ENCODE results near the gene KIF11. TPM values are rescaled to one million over a fixed set of nuclear protein-coding genes. Genes with fewer than 3 reads are reported as not detected.
A peak's percentile ranks its signal among the peaks of the same experiment; 100 is the strongest.

KIF11 gene
- total and polyA plus RNA-seq, 2 of the 13 experiments (the other 11 are each of a cell fraction or from before 2014, with no cell fraction given): 8.7 to 38.4 TPM

DNA sequence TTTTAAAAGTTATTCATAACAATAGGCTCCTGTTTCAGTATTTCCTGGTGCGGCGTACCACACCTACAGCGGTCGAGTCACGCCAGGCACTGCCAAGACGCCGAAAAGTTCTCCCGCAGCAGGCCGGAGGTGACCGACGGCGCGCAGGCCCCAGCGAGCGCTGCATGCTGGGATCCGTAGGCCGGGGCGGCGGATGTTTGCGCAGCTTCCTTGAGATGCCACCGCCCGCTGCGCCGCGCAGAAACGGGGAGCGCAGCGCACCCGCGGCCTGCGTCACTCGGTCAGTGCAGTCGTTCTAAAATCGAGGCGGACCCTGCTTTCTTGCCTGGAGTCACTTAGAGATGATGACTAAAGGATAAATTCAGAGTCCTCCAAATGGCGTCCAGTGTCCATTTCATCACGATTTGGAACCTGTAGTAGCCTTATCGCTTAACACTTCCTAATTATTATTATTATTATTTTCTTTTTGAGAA lies 1.3 kb upstream of the KIF11 start (continued):
- TF ChIP-seq, protein P1, sequence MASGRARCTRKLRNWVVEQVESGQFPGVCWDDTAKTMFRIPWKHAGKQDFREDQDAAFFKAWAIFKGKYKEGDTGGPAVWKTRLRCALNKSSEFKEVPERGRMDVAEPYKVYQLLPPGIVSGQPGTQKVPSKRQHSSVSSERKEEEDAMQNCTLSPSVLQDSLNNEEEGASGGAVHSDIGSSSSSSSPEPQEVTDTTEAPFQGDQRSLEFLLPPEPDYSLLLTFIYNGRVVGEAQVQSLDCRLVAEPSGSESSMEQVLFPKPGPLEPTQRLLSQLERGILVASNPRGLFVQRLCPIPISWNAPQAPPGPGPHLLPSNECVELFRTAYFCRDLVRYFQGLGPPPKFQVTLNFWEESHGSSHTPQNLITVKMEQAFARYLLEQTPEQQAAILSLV (CRISPR knock-in tag; IDR thresholded peaks at IDR 0.05; ENCODE audit: borderline replicate concordance): no peak
- TF ChIP-seq, protein P2, sequence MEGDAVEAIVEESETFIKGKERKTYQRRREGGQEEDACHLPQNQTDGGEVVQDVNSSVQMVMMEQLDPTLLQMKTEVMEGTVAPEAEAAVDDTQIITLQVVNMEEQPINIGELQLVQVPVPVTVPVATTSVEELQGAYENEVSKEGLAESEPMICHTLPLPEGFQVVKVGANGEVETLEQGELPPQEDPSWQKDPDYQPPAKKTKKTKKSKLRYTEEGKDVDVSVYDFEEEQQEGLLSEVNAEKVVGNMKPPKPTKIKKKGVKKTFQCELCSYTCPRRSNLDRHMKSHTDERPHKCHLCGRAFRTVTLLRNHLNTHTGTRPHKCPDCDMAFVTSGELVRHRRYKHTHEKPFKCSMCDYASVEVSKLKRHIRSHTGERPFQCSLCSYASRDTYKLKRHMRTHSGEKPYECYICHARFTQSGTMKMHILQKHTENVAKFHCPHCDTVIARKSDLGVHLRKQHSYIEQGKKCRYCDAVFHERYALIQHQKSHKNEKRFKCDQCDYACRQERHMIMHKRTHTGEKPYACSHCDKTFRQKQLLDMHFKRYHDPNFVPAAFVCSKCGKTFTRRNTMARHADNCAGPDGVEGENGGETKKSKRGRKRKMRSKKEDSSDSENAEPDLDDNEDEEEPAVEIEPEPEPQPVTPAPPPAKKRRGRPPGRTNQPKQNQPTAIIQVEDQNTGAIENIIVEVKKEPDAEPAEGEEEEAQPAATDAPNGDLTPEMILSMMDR (CRISPR knock-in tag; IDR thresholded peaks at IDR 0.05): 0 out of 2 replicates have a peak, but pooled peaks have one; percentile 20
- TF ChIP-seq ZNF792 (CRISPR knock-in tag; IDR thresholded peaks at IDR 0.05) (peak; percentile 91), PHF5A (CRISPR knock-in tag; IDR thresholded peaks at IDR 0.05; ENCODE audit: low read depth, unreplicated experiment) (peak; percentile 44), ZNF660 (CRISPR knock-in tag; IDR thresholded peaks at IDR 0.05; ENCODE audit: borderline replicate concordance, low read depth) (no peak), RELA (CRISPR knock-in tag; IDR thresholded peaks at IDR 0.05) (peak; percentile 80; the same call in 1 of the 2 replicates), ZNF709 (CRISPR knock-in tag; IDR thresholded peaks at IDR 0.05) (no peak), KLF12 (CRISPR knock-in tag; IDR thresholded peaks at IDR 0.05; ENCODE audit: borderline replicate concordance) (peak; percentile 88; the same call in 1 of the 2 replicates), ZNF260 (CRISPR knock-in tag; IDR thresholded peaks at IDR 0.05; ENCODE audit: borderline replicate concordance, low read depth) (no peak), ZBTB3 (CRISPR knock-in tag; IDR thresholded peaks at IDR 0.05; ENCODE audit: borderline replicate concordance, low read depth) (no peak), ZNF33B (CRISPR knock-in tag; IDR thresholded peaks at IDR 0.05) (0 out of 2 replicates have a peak, but pooled peaks have one; percentile 54), ZNF326 (CRISPR knock-in tag; IDR thresholded peaks at IDR 0.05; ENCODE audit: borderline replicate concordance) (no peak), ZBTB8A (CRISPR knock-in tag; IDR thresholded peaks at IDR 0.05; ENCODE audit: borderline replicate concordance, low read depth) (no peak), ZSCAN12 (CRISPR knock-in tag; IDR thresholded peaks at IDR 0.05) (0 out of 2 replicates have a peak, but pooled peaks have one; percentile 82)
- TF ChIP-seq, protein P3, sequence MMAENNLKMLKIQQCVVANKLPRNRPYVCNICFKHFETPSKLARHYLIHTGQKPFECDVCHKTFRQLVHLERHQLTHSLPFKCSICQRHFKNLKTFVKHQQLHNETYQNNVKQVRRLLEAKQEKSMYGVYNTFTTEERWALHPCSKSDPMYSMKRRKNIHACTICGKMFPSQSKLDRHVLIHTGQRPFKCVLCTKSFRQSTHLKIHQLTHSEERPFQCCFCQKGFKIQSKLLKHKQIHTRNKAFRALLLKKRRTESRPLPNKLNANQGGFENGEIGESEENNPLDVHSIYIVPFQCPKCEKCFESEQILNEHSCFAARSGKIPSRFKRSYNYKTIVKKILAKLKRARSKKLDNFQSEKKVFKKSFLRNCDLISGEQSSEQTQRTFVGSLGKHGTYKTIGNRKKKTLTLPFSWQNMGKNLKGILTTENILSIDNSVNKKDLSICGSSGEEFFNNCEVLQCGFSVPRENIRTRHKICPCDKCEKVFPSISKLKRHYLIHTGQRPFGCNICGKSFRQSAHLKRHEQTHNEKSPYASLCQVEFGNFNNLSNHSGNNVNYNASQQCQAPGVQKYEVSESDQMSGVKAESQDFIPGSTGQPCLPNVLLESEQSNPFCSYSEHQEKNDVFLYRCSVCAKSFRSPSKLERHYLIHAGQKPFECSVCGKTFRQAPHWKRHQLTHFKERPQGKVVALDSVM (CRISPR knock-in tag; IDR thresholded peaks at IDR 0.05): no peak
- TF ChIP-seq, protein P4, sequence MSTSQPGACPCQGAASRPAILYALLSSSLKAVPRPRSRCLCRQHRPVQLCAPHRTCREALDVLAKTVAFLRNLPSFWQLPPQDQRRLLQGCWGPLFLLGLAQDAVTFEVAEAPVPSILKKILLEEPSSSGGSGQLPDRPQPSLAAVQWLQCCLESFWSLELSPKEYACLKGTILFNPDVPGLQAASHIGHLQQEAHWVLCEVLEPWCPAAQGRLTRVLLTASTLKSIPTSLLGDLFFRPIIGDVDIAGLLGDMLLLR (CRISPR knock-in tag; IDR thresholded peaks at IDR 0.05): no peak
- TF ChIP-seq, protein P5, sequence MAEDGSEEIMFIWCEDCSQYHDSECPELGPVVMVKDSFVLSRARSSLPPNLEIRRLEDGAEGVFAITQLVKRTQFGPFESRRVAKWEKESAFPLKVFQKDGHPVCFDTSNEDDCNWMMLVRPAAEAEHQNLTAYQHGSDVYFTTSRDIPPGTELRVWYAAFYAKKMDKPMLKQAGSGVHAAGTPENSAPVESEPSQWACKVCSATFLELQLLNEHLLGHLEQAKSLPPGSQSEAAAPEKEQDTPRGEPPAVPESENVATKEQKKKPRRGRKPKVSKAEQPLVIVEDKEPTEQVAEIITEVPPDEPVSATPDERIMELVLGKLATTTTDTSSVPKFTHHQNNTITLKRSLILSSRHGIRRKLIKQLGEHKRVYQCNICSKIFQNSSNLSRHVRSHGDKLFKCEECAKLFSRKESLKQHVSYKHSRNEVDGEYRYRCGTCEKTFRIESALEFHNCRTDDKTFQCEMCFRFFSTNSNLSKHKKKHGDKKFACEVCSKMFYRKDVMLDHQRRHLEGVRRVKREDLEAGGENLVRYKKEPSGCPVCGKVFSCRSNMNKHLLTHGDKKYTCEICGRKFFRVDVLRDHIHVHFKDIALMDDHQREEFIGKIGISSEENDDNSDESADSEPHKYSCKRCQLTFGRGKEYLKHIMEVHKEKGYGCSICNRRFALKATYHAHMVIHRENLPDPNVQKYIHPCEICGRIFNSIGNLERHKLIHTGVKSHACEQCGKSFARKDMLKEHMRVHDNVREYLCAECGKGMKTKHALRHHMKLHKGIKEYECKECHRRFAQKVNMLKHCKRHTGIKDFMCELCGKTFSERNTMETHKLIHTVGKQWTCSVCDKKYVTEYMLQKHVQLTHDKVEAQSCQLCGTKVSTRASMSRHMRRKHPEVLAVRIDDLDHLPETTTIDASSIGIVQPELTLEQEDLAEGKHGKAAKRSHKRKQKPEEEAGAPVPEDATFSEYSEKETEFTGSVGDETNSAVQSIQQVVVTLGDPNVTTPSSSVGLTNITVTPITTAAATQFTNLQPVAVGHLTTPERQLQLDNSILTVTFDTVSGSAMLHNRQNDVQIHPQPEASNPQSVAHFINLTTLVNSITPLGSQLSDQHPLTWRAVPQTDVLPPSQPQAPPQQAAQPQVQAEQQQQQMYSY (CRISPR knock-in tag; IDR thresholded peaks at IDR 0.05): peak; percentile 61; the same call in 1 of the 2 replicates
- TF ChIP-seq, protein P6, sequence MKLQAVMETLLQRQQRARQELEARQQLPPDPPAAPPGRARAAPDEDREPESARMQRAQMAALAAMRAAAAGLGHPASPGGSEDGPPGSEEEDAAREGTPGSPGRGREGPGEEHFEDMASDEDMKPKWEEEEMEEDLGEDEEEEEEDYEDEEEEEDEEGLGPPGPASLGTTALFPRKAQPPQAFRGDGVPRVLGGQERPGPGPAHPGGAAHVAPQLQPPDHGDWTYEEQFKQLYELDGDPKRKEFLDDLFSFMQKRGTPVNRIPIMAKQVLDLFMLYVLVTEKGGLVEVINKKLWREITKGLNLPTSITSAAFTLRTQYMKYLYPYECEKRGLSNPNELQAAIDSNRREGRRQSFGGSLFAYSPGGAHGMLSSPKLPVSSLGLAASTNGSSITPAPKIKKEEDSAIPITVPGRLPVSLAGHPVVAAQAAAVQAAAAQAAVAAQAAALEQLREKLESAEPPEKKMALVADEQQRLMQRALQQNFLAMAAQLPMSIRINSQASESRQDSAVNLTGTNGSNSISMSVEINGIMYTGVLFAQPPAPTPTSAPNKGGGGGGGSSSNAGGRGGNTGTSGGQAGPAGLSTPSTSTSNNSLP (IDR thresholded peaks at IDR 0.05; ENCODE audit: low read depth, low read length): peak; percentile 14; the same call in 1 of the 2 replicates

Measured in HepG2 (cell line).